Daoy (cell line): Measurements from ENCODE around the gene GULP1. TPM values are rescaled to one million over a fixed set of nuclear protein-coding genes. Genes with fewer than 3 reads are reported as not detected.

Experiments used
- DNase-seq: peaks from one replicate; pipeline ENCODE4 v3.0.0-alpha.2; 2015; ENCODE audit warnings: low read depth
- total RNA-seq: library from RNA; depleted of rRNA; stranded (reverse); fragments of >200 nt; shearing (Covaris generic); gene quantifications from 2 replicates; pipeline ENCODE4 v1.2.3, GENCODE V29; 2014

Gene GULP1
- total RNA-seq, 1 experiment from 2014 or later, result 13.4 TPM

DNA sequence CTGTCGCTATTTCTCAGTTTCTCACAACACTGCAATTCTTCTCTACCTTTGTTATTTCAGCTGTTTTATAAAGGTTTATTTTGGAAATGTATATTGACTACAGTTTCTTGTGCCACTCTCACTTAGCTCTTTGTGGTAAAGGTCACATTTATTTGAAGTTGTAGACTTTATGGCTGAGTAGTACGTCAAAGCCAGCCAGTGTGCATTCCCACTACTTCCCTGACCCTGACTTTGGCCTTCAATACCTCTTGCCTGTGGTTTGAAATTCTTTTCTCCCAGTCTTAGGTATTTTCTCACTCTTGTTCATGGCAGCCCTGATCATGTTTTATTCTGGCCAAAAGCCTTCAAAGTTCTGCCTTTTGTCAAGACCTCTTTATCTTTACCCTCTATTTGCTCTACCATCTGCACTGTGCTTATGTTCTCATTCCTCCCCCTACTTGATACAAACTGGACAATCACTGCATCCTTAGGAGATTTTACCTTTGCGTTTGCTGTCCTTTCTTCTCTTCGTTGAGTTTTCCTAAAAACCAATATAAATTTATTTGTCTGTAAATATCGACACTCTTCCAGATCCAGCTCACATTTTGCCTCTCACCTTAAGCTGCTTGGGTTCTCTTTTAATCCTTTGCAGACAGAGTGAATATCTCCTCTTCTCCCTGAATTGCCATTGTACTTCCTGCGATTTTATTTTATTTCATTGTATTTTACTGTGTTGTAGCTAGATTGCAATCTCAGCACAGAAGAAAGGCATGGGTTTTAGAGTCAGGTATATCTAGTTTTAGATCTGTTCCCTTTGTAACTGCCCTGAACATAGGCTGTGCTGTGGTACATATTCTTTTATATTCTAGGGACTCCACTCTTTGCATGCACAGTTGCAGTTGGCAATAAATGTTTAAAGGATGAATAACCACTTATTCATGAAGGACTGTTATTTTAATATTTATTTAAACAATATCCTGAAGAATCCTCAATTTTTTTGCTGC lies 31.2 kb downstream of the GULP1 start:
- no peak for DNase-seq

DNA sequence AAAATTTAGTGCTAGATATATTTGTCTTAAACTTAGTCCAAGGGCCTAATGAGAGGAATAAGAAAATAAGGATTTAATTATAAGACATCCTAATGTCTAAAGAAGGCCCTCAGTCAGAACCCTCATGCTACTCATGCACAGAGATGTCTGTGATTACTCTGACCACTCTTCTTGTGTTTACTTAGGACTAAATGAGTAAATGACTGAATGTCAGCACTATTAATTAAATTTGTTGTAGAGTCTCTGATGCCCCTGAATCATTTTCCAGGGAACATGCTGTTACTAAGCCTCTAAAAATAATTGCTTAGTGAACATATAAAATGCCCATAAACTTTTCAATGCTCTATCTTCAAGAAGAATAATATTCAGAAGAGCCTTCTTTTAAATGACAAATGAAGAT lies 32.4 kb downstream of the GULP1 start:
- DNase-seq, result no peak

DNA sequence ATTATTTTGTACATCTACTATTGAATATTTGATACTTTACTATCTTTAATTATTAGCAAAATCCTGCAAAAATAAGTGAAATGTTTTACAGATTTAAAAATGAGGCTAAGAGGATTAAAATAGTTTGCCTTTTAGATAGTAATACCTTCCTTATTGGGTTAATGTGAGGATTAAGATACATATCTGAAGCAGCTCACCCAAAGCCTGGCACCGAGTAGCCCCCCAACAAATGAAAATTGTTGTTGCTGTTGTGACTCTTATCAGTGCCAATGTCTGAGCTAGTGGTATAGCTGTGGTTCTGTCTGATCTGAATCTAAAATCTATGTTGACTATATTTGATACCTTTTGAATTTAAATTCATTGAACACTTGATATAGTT lies 34.6 kb downstream of the GULP1 start:
- DNase-seq, result no peak

DNA sequence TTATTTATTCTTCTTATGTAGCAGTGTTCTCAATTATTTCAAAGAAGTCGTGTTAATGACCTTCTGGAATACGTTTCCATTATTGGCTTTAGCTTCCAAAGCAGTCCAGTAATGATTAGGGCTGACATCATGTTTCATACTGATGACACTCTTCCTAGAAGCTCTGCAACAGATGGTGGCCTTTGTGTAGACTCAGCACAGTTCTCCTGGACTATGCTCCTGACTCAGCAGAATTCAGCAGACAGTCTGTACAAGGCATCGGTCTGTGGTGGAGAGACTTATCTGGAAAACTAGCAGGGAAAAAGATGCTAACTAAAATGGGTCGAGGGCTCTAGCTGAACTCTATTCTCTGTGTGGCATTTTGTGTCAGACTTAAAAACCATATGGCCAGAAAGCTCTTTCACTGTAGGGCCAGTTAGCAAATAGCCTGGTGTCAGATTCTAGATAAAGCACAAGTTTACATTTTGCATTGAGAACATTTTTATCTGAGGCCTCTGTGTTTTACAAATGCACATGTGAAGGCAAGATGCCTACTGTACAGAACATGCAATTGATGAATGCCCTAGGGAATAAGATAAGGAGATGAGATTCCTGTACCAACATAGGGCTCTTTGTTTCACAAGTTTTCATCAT lies 35.1 kb downstream of the GULP1 start:
- no peak for DNase-seq

DNA sequence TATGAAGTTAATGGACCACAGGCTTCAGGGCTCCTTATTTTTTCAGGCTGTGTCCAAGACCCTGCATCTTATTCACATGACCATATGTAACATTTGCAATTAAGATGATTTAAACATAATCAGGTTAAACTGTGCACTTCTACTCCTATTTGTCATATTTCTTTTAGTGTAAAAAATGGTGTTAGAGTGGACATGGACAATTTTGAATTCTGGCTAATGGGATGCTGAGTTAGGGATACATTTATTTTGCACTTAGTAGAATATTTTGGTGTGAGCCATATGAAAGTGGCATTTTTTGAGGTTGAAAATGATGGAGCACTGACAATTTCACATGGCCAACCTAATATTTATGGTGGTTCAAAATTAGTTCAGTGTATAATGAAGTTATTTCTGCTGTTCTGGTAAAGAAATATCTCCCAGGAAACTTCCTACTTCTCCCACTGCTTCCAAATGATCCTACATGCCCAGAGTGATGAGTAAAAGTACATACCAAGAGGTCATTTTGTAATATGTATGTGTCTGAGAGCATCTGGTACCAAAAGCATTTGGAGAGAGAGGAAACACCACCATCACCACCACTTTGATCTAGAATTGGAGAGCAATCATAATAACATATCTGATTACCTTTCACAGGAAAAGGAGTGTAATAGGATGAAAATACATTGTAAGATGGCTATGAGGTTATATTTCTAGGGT lies 36.0 kb downstream of the GULP1 start:
- no peak for DNase-seq

DNA sequence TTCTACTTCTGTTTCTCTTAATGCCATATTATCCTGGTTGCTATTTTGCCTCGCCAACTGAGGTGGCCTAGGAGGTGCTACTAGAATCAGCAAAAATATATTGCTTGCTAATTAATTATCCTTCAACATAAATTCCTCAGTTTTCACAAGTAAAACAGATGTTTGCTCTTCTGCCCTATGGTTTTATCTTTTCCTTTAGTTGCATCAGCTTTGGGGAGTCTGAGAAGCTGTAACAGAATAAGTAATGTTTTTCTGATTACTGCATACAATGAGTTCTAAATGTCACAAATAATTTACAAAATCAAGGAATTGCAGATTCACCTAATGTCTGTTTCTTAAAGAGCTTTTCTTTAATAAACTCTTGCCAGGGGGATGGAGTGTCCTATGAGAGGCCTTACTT lies 36.7 kb downstream of the GULP1 start:
- no peak for DNase-seq

DNA sequence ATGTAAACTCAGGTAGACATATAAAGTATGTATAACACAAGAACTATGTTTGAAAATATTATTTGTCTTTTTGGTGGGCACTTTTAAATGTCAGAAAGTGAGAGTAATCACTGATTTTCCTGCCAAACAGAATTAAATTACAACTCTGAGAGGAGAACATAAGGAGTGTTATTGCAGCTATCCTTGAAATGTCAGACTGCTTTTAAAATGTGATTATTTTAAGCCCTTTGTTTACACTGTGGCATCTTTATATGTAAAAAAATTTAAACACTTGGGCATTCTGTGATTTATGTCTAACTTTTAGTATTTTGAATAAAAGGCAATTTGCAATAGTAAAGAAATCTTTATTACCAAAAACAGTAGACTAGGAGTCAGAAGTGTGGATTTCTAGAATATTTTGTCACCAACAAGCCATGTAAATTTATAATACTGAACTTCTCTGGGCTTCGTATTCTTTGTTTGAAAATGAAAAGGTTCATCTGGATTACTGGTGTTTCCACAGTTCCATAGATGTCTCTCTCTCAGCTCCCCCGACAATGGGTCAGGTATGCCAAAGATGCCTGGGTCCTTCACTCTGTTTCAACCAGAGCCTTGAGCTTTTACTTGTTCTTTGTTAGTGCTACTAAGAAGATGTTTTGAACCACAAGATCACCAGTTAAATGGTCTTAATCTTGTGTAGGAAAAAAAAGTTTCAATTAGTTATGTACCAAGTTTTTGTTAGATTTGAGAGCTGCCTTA lies 38.8 kb downstream of the GULP1 start:
- no peak for DNase-seq

DNA sequence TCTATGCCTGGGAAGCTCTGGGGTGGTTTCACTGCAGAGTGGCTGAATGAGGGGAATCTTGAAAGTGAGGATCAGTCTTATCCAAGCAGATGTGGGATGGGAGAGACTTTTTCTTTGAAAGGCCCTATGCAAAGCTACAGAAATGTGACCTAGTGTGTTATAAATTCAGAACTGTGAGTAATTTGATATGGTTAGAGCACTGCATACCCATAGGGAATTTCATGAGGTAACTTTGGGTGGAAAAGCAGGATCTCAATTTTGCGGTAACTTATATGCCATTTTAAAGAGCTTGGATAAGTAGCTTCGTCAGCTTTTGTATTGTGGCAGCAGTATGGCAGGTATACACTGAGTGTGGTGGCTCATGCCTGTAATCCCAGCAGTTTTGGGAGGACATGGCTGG lies 40.9 kb downstream of the GULP1 start:
- no peak for DNase-seq

DNA sequence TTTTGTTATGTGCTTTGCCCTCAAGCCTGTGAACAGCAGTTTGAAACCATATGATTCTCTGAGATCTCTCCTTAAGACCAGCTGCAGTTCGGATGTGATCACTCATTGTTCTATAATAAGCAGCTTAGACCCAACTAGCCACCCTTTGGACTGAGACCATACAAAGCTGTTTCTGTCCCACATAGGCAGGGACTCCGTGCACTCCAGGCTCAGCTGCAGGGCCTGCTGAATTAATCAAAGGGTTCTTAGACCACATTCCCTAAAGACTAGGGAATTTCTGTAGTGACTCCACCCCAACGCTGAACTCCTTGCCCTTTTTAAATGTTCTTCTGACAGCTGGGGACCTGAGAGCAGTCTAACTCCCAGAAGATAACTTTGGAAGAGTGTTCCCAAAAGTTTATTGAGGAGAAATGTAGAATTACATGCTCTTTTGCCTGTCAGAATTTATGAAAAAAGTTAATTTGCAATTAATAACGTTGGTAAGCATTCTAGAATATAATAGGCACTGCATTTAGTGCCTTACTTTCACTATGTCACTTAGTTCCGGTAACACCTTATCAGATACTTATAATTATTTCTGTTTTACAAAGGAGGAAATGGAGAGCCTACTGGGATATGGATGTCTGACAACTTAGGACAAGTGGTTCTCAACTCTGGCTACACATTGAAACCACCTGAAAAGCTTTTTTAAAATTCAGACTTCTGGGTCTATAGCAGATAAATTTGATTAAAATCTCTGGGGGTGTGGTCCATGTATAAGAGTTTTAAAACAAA lies 42.3 kb downstream of the GULP1 start:
- DNase-seq, result no peak

DNA sequence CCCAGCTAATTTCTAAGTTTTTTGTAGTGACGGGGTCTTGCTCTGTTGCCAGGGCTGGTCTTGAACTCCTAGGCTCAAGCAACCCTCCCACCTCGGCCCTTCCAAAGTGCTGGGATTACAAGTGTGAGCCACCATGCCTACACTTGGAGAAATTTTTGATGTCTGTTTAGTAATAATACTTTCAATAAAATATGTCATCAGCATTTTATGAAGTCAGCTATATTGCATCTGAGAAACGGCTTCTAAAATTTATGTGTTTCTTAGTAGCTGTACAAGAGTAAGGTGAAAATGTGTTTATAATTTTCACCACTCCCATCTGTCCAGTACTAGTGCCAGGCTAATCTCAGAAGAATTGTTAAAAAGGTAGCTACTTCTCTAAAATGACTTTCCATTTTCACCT lies 46.8 kb downstream of the GULP1 start:
- DNase-seq, result no peak

DNA sequence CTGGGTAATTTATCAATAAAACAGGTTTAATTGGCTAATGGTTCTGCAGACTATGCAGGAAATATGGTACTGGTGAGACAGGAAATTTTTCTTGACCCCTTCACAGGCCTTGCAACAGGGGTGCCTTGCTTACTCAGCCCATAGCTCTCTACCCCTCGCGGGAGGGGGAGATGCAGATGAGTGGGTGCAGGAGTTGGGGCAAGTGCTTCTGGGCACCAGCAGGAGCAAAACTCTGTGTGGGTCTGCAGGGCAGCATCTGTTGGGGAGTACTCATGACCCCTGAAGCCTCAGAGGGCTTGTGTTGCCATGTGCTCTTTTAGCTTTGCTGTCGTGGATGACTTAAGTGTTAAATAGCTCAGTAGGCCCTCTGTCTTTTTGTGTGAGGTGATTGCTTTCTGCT lies 48.6 kb downstream of the GULP1 start:
- no peak for DNase-seq

DNA sequence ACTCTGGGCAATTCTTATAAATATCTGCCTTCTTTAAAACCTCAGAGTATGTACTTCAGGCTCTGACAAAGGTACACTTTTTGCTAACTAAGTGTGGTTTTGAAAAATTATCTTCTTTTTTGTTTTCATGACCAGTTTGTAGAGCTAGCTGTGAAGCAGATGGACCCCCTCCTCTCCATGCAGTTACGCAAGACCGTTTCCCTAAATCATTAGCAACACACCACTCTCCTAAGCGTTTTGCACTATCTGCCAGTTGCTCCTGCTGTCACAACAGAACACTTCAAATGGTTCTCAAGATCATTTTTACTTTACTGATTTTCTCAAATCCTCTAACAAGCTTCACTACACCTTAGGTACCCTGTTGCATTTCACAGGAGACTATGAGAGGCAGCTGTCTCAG lies 53.3 kb downstream of the GULP1 start:
- no peak for DNase-seq

DNA sequence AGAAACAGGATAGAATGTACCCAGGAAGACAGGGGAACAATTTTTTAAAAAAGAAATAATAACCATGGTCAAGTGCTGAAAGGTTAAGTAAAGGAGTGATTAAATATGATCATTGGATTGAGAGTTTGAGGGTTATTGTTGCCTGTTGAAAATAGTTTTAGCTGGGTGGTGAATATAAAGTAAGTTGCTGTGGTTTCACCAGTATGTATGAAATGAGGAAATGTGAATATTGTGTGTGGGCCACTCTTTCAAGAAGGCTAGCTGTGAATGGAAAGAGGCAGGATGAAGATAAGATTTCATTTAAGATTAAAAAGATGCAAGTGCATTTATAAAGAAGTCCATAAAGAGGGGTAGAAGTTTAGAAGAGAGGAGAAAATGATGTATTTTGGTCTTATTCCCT lies 53.8 kb downstream of the GULP1 start:
- DNase-seq, result no peak

DNA sequence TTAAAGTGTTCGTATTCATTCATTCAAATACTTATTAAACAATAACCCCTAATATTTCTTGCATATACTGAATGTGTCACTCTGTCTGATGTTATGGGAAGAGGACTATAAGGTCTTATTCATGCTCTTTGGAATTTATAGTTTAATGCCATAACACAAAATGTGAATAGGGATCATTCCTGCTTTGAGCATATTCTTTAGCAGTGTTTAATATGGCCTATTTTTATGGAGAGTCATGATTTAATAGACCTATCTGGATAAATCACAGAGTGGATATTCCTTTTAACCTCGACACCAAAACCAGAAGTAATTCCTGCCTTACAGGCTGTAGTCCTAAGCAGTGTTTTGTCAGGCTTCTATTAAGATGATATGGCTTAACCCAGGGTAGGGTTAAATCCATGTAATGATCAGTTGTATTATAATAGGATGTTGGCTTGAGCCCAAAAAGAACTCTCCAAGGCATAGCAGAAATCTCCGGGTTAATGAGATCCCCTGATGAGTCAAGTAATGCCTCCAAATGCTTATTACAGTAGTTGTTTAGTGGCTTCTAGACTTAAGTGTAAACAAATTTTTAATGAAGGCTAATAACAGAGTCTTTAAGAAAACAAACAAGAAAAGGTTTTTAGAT lies 54.3 kb downstream of the GULP1 start:
- DNase-seq, result no peak

DNA sequence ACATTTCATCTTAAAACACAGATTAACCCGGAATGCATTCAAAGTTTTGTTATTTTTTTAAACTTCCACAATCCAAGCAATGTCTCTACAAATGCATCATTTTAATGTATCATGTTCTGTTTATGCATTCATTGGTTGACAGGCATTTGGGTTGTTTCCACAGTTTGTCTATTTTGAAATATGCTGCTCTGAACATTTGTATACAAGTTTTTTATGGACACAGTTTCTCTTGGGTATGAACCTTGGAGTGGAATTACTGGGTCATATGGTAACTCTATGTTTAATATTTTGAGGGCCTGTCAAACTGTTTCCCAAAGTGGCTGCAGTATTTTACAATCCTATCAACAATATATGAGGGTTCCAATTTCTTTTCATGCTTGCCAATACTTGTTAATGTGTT lies 57.3 kb downstream of the GULP1 start:
- no peak for DNase-seq

DNA sequence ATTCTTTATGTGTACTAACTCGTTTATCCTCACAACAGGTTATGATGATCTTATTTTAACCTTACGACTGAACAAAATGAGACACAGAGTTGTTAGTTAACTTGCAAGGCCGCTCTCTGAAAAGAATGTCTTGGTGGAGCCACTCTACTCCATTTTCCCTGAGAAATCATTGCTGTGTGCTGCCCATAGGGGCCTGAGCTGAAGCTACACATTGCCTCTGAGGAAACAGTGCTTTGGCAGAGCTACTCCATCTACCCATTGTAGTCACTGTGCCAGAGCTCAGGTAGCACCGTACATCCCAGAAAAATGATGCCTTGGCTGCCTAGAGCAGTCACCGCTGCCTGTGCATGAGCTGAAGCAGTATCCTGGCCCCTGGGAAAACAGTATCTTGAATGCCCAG lies 61.6 kb downstream of the GULP1 start:
- DNase-seq, result no peak

DNA sequence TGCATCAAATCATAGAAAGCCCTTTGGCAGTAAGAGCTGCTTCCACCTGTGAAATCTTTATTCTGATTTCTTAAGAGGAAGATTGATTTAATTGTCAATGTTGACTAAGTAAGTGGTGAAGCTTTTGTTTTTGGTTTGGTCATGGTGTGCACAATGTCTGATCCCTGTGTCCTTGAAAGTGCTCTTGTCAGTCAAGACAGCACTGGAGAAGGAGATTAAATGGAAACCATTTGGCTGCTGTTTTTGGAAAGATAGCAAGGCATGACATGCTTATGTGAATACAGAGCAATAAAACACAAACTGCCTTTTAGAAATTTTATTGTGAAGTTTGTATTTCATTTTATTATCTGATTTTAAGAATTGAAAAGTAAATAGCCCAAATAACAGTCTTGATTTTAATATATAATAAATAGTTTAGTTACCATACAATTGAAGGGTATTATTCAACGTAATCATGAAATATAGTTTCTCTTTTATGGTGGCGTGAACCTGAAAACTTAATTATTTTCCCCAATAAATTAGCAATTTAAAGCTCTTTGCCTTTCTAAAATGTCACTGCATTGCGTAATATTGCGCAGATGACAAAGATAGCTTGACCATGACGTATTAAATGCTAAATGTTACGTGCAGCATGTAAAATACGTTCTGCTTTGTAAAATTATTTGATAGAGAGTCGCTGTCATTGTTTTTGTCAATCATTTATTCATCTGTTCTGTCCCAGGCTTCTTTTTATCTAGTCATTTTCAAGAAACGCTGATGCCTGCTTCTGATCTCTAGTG lies 69.0 kb downstream of the GULP1 start:
- DNase-seq, result no peak

DNA sequence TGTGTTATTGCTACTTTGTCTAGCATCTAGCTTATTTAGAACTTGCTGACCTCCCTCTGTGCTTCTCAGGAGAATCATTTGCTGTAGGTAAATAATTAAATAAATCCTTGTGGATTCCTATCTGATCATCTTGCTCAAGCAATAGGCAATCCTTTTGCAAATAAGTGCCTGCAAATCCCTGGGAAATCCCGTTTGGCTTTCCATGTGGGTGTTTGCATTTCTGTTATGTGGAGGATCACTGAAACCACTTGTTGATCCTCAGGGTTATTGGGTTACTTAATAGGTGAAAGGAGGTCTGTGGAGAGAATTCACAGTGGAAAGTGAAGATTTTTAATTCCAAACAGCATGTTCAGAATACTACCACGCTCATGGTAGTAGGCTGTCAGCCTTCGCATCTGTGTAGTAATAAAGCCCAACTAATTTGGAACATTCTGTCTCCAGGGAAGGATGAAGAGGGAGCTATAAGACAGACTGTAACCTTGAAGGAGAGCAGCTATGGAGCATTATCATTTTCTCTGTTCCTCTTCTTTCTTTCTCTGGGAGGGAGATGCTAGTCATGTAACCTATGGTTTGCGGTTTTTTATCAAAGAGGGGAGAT lies 72.5 kb downstream of the GULP1 start:
- no peak for DNase-seq

DNA sequence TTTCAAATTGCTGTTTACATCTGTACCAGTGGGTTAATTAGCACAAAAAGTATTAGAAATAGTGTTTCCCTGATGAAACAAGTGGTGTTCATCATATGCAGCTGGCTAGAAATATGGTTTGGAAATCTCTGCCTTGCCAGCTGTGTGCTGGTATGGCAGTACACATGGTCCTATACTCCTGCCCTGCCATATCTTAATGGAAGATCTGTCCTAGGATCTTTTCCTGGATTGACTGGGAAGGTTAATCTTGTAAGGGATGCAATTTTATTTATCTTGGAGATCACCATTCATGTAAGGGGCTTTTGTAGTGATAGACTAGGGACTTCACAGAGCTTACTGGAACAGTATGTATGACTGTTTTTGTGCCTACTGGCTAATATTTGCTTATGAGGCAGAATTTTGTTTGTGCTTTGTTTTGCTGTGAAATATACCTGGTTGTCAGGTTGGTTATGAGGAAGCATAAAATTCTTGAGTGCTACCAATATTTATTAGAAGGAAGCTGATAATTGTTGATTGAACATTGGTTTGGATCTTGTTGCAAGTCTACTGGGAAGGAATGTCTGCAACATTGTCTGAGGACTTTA lies 73.5 kb downstream of the GULP1 start:
- DNase-seq, result no peak
